ENCODE measurements around the gene EDN1. TPM values are rescaled to one million over a fixed set of nuclear protein-coding genes. Genes with fewer than 3 reads are reported as not detected.
"Not testable (repeated sequence)": the region's sequence is repeated elsewhere in the genome, so short reads cannot be mapped to it uniquely, and the experiment has no call there.

EDN1 gene
- polyA plus RNA-seq, 3 donors: 3.3 to 5.1 (median 4.6) TPM

DNA sequence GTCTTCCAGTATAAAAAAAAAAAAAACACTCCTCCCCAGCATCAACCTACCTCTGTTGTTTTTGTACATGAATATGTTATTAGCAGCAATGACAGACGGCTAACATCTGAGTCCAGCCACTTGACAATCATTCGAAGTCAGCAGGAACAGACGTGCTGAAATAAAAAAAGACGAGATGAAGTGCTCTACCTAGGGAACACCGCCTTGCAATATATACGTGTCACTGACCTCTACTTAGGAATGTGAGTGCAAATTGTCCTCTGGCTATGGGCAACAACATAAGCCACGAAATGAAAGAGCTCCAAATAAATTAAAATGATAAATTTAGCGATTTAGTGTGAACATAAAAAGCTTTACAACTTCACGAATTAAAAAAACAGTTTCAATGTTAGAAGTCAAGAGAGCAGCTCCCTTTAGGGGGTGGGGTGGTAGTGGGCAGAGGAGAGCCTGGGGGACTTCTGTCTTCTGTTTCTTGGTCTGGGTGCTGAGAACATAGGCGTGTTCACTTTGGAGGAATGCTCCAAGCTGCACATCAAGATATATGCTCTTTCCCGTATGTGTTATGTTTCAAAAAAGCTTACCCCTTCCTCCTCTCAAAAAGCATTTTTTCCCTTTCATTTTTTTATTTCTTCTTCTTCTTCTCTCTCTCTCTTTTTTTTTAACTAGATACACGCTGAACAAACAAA lies 23.3 kb downstream of the EDN1 start:
- DNase-seq (ENCODE audit: extremely low read depth in 1 of 11, low read depth in 9 of 11, low spot score in 4 of 11): no peak

DNA sequence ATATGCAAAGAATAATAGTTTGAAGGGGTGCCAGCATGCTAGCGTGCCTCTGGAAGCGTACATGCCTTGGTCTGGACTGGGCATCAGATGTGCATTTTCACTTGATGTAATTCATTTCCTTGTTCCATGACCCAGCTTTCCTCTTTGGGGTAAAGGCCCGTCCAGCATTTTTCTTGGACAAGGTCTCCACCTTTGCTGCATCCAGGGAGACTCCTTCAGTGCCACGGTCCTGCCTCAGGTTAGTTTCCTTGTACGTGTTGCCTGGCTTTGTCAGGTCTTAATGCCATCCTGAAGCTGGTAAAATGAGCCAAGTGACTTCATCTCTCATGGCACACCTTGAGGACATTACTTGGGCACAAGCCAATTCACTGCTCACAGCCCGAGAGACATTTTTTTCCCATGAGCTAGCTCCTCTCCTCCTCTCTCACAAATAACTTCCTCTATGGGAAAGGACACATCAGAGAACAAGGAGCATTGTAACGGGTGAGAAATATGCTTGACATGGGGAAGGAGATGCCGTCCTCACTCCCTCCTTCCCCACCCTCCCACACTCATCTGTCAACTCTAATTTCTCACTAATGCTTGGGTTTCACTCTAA lies 23.9 kb downstream of the EDN1 start:
- DNase-seq (ENCODE audit: extremely low read depth in 1 of 11, low read depth in 9 of 11, low spot score in 4 of 11): no peak

DNA sequence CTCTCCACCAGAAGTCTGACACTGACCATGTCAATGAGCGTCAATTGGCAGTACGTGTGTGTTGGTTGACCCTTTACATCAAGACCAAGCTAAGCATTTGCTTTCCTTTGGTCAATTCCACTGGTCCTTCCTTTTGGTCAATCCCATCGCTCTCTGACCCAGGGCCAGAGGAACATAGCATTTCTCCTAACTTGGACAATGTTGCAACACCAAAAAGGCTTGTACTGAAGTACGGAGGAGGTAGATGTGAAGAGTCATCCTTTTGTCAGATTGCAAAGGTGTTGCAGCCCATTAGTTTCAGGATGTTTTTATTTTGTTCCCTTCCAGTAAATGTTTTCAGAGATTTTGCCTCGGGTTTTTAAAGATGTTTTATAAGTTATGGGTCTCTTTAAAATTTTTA lies 24.6 kb downstream of the EDN1 start:
- DNase-seq (ENCODE audit: extremely low read depth in 1 of 11, low read depth in 9 of 11, low spot score in 4 of 11): no peak

DNA sequence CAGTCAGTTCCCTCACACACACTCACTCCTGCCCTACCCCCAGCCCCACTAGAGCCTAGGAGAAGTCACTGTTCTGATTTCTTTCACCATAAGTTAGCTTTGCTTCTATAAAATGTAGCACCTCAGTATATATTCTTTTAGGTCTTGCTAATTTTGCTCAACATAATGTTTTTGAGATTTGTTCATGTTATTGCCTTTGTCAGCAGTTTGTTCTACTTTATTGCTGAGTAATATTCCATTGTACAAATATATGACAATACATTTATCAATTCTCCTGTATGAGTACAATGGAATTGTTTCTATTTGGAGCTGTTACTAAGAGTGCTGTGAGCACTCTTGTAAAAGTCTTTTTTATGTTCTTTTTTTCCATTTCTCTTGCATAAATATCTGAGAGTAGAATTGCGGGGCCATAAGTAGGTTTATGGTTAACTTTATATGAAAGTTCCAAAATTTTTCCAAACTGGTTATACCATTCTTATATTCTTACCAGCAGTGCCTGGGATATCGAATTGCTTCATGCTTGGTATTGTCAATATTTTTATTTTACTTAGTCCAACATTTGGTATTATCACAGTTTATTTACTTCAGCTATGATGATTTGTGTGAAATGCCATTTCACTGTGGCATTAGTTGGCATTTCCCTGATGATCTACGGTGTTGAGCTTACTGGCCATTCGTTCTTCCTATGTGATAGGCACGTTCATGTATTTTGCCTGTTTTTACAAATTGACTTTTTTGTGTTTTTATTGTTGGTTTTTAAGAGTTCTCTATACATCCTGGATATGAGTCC lies 25.3 kb downstream of the EDN1 start:
- no peak for DNase-seq (ENCODE audit: extremely low read depth in 1 of 11, low read depth in 9 of 11, low spot score in 4 of 11)

DNA sequence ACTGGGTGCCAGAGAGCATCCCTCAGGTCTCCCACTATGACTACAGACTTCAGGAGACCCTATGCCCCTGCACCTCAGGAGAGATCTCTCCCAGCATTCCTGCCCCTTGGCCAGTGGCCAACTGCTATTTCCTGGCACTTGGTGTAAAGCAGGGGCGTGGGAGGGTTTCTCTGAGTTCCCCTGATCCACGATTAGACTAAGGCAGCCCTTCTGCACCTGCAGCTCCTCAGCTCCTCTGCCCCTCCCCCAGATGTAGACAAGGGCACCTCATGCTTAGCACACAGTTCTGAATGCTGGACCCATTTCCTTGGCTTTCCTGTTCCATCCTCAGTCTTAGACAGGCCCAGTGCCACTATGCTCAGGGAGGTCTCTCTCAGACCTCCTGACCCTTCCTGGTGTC lies 28.6 kb downstream of the EDN1 start:
- no peak for DNase-seq (ENCODE audit: extremely low read depth in 1 of 11, low read depth in 9 of 11, low spot score in 4 of 11)

DNA sequence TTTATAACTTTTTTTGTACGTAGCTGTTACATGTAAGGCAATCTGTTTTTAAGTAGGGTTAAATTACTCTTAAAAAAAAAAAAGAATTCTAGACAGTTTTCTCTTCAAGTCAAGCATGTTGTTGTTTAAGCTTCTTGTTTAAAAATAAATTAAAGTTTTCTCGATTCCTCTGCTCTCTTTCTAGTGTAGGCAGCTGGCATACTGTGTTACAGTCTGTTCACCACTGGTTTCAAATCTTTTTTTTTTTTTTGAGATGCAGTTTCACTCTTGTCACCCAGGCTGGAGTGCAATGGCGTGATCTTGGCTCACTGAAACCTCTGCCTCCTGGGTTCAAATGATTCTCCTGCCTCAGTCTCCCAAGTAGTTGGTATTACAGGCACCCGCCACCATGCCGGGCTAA lies 29.9 kb downstream of the EDN1 start:
- not testable (repeated sequence) for DNase-seq (ENCODE audit: extremely low read depth in 1 of 11, low read depth in 9 of 11, low spot score in 4 of 11)

DNA sequence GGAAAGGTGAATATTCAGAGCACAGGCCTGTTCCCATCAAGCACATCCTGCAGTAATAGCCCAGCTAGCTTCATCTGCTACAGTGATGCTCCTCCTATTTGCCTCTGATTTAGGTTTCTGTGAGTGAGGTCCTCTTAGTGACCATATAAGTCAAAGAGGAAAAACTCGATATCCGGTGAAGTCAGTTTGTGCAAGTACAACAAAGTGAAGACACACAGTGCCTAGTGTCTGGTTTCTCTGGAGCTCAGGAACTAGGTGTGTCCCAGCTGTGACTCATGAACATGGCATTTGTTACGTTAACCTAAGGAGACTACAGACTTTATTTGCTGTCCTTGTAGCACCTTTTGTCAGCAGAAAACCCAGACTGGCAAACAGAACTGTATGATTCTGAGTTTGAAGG lies 33.9 kb downstream of the EDN1 start:
- DNase-seq (ENCODE audit: extremely low read depth in 1 of 11, low read depth in 9 of 11, low spot score in 4 of 11): no peak

DNA sequence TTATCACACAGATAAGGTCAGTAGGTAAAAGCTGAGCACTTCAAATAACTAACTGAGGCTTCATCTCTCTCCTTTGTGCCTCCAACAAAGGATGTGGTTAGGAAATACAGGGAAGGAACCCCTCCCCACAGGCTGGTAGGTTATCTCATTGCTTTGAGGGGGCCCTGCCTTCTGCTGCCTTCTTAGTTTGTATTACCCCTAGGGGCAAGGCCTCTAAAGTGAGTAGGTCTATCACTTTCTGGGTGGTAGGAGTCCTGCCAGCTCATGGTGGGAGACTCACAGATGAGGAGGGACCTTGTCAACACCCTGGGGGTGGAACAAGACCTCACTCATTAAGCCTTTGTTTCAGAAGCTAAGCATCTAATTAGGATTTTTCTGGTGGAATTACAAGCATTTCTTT lies 34.6 kb downstream of the EDN1 start:
- DNase-seq (ENCODE audit: extremely low read depth in 1 of 11, low read depth in 9 of 11, low spot score in 4 of 11): no peak

DNA sequence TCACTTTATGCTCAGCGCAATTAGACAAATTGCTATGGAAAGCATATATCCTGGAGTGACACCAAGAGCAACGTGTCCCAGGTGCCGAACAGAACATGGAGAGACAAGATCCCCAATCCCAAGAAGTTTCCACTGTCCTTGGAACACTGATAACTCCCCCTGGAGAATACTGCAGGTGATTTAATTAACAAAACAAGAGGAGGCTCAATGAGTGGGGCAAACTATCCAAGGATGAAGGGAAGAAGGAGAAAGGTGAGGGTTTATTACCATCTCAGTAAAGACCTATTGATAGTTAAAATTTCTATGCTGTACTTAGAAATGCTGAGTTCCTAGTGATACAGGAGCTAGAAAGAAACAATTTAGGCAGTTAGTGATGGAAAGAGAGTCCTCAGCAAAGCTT lies 35.7 kb downstream of the EDN1 start:
- no peak for DNase-seq (ENCODE audit: extremely low read depth in 1 of 11, low read depth in 9 of 11, low spot score in 4 of 11)

DNA sequence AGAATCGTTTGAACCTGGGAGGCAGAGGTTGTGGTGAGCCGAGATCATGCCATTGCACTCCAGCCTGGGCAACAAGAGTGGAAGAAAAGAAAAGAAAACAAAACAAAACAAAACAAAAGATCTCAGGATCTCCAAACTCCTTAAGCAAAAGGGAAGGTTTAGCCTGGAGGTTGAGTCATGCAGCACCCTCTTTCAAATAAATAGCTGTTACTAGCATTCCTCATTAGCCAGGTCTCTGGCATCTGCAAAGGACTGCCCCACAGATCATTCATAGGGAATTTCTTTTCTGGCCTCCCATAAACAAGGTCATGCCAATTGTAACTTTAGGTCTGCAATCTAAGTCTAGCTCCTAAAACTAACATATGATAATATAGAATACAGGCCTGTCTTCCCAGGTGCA lies 37.2 kb downstream of the EDN1 start:
- no peak for DNase-seq (ENCODE audit: extremely low read depth in 1 of 11, low read depth in 9 of 11, low spot score in 4 of 11)

DNA sequence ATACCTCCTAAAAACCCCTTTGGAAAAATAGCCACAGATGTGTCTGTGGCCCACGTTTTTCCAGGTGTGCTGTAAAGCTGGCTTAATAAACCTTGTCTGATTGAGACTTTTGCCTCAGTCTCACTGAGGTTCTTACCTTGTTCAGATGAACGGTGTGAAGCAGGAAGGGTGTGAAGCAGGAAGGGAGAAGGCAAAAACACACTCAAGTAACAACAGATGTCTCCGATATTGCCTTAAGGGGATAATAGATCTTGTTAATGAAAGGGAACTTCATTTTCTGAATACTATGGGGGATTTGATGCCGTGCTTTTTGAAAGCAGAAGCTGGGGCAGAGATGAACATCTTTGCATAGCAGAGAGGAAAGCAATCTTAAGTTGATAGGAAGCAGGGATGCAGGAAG lies 37.8 kb downstream of the EDN1 start:
- no peak for DNase-seq (ENCODE audit: extremely low read depth in 1 of 11, low read depth in 9 of 11, low spot score in 4 of 11)

DNA sequence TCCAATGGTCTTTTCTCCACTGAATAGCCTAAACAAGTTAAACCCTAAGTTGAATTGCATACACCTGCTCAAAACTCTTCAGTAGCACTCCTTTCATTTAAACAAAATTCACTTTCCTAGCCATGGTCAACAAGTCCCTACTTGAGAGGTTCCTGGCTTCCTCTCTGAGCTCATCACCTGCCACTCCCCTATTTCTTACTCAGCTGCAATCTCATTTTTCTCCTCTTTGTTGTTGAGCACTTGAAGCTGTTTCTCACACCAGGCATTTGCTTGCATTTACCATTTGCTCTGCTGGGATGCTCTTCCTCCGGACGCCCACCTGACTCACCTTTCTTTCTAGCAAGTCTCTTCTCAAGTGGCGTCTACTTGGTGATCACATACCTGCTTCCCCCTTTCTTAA lies 38.5 kb downstream of the EDN1 start:
- DNase-seq (ENCODE audit: extremely low read depth in 1 of 11, low read depth in 9 of 11, low spot score in 4 of 11): no peak

DNA sequence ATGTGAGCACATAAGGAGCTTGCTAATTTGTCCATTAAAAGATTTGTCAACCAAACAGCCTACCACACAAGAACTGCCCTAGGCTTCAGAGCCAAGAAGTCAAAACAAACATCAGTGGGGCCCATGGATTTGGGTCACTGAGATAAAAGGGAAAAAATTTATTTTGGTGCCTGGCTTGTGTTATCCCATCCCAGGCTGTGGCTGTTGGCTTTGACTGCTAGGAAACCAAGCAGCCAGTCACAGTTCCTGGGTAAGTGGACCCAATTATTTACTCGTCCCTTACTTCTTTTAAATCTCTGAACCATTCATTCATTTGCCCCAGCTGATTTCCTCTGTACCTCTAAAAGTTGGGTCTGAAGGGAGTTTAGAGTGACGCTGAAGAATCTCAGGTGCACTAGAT lies 41.3 kb downstream of the EDN1 start:
- no peak for DNase-seq (ENCODE audit: extremely low read depth in 1 of 11, low read depth in 9 of 11, low spot score in 4 of 11)

DNA sequence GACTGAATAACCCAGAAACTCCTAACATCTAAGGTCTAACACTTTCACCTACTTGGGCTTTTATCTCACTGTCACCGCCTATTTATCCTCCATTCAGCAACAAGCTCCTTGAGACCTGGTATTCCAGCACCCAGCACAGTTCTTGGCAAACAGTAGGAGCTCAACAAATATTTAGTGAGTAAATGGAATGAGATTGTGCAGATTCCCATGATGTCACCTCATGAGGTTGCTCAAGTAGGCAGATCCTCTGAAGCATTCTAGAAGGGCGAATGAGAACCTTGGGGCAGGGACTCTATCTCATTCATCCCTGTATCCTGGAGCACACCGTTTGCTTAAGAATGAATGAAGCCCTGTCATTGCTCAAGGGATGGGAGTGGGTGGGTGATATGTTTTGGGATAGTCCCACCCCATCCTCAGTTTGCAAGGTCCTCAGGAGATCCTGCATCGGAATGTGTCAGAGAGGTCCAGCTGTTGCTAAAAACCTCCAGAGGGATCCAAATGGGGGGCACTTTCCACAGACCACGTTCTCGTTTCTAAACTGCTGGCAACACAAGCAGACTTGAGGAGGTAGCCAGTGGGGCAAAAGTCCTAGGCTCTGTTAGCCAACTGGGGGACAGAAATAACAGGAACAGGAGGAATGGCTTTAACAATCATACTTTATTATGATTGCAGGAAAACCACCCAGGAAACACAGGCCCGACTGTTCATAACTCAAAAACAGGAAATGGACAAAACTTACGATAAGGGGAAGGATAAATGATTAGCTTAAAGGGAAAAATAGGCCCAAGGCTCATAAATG lies 42.0 kb downstream of the EDN1 start:
- no peak for DNase-seq (ENCODE audit: extremely low read depth in 1 of 11, low read depth in 9 of 11, low spot score in 4 of 11)

DNA sequence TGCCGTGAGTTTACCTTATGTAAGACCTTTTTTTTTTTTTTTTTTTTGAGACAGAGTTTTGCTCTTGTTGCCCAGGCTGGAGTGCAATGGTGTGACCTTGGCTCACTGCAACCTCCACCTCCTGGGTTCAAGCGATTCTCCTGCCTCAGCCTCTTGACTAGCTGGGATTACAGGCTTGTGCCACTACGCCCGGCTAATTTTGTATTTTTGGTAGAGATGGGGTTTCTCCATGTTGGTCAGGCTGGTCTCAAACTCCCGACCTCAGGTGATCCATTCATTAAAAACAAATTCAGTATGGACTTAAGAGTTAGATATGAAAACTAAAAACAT lies 42.6 kb downstream of the EDN1 start:
- DNase-seq (ENCODE audit: extremely low read depth in 1 of 11, low read depth in 9 of 11, low spot score in 4 of 11): not testable (repeated sequence)

DNA sequence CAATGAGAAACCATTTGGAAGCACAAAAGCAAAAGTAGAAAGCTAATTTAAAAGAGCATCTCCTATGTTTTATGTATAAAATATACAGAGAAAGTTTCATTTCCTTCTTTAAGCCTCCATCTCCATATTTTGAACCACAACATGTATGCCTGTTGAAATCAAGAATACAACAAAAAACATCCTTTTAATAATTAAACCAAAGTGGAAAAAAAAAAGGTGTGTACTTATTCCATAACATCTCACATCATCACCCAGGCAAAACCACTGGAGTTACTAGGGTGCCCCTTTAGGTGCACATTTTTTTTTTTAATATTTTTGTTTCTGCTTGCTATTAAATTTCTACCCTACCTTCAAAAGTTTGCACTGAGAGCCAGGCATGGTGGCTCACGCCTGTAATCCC lies 43.0 kb downstream of the EDN1 start:
- no peak for DNase-seq (ENCODE audit: extremely low read depth in 1 of 11, low read depth in 9 of 11, low spot score in 4 of 11)

DNA sequence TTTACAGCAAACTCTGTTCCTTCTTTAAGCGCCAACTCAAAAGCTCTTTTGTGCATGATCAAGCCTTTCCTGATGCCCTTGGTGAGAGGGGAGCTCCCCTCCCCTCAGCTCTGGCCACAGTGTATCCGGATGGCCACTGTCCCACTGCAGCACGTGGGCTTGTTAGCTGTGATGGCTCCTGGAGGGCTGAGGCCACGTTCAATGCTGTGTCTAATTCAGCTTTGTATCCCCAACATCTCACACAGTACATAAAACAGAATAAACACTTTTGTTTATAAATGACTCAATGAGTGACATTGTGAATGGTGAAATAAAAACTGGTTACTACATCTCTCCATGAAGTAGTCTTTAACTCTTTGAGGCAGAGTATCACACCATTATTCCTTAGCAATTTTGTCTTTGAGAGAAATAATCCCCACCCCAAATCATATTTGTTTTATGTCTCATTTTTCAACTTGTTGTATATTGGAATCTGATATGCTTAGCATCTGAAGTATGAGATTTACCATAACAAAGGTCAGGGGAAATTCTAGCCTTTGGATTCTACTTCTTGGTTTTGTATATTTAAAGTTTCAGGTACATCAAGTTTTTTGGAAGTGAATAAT lies 44.5 kb downstream of the EDN1 start:
- DNase-seq (ENCODE audit: extremely low read depth in 1 of 11, low read depth in 9 of 11, low spot score in 4 of 11): no peak

DNA sequence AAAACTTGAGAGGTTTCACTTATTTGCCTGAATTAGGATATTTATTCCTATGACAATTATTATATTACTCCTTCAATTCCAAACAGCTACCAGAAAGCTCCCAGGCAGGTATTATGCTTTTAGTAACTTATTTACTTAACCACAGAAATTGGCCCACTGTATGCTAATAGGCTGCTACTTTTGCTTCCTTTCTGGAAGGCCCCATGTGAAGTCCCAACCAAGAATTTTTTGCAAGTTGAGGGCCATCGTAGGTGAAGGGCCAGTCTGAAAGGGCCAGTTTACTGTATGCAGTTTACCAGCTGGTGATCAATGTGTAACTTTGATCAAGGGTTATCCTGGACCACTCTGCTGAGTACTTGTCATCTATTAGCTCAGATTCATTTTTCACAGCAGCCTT lies 45.0 kb downstream of the EDN1 start:
- no peak for DNase-seq (ENCODE audit: extremely low read depth in 1 of 11, low read depth in 9 of 11, low spot score in 4 of 11)

DNA sequence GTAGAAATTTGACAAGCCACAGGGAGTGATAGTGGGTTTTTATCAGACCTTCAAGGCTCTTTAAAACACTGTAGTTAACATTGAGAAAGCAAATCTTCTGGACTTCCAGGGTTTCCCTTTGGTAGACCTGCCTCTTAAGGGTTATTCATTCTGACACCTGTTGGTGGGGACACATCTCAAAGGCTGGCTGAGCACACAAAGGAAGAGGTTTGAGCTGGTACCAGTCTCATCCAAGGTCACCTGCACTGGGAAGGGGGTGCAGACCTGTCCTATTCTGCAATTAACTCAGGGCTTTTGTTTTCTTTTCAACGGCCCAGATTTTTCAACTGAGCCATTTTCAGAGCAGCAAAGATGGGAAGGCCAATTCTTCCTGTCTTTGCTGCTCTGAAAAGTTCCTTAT lies 45.6 kb downstream of the EDN1 start:
- no peak for DNase-seq (ENCODE audit: extremely low read depth in 1 of 11, low read depth in 9 of 11, low spot score in 4 of 11)

All from renal cortex interstitium (tissue), 11 donors.